Pons (tissue), 1 donor: ENCODE results near the gene SCGB2B2.
"Not testable (repeated sequence)": the region's sequence is repeated elsewhere in the genome, so short reads cannot be mapped to it uniquely, and the experiment has no call there.

Source experiments
- DNase-seq: peaks from one replicate; pipeline ENCODE4 v3.0.0-alpha.2; 2016; ENCODE audit warnings: low spot score

The SCGB2B2 gene

DNA sequence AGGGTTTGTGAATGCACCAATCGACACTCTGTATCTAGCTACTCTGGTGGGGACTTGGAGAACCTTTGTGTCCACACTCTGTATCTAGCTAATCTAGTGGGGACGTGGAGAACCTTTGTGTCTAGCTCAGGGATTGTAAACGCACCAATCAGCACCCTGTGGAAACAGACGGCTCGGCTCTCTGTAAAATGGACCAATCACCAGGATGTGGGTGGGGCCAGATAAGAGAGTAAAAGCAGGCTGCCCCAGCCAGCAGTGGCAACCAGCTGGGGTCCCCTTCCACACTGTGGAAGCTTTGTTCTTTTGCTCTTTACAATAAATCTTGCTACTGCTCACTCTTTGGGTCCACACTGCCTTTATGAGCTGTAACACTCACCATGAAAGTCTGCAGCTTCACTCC, 8.3 kb downstream of the SCGB2B2 start:
- not testable (repeated sequence) for DNase-seq

DNA sequence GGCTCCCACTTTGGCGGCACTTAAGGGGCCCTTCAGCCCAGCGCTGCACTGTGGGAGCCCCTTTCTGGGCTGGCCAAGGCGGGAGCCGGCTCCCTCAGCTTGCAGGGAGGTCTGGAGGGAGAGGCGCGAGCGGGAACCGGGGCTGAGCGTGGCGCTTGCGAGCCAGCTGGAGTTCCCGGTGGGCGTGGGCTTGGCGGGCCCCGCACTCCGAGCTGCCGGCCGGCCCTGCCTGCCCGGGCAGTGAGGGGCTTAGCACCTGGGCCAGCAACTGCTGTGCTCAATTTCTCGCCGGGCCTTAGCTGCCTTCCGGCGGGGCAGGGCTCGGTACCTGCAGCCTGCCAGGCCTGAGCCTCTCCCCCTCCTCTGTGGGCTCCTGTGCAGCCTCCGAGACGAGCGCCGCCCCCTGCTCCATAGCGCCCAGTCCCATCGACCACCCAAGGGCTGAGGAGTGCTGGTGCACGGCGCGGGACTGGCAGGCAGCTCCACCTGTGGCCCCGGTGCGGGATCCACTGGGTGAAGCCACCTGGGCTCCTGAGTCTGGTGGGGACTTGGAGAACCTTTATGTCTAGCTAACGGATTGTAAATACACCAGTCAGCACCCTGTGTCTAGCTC, 8.8 kb downstream of the SCGB2B2 start:
- DNase-seq: not testable (repeated sequence)

DNA sequence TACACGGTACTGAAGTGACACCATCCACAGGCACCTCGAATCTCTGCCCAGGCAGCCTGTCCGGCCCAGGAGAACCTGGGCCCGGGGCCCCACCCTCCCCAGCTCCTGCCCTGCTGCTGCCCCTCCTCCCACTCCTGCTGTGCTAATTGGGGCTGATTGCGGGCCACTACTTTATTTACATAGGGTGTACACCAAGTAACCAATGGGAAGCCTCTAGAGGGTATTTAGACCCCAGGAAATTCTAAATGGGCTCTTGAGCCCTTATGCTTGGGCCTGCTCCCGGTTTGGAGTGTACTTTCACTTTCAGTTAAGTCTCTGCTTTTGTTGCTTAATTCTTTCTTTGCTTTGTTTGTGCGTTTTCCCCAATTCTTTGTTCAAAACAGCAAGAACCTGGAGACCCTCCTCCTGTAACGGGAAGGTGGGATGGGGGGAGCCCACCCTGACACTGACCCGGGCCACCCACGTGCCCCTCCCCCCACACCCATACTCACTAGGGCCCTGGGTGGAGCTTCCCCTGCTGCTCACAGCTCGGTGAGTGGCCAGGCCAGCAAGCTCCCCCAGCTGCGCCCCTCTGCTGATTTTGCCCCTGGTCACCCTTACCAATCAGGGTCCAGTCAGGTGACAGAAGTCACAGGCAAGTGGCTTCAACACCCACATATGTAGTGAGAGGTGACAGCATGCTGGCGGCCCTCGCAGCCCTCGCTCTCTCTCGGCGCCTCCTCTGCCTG, 9.4 kb downstream of the SCGB2B2 start:
- DNase-seq: no peak

DNA sequence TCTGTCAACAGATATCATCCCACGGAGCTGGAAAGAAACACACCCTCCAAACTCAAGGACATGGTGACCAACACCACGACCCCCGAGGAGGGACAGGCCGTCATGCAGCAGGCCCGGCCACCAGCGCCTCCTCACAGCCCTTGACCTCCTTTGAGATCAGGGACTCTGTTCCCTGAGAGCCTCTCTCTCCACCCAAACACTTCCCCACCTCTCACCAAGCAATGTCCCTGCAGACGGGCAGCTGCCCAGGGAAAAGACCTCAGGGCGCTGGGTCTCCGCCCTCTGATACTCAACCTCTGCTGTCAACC, 10.0 kb downstream of the SCGB2B2 start:
- no peak for DNase-seq

GRCh38 chr19:34666200-34666957, 10.6 kb downstream of the SCGB2B2 start:
- no peak for DNase-seq

- DNase-seq: not testable (repeated sequence)
Measured at GRCh38 chr19:34665275-34665674, 11.7 kb downstream of the SCGB2B2 start.

- no peak for DNase-seq
Measured at GRCh38 chr19:34664870-34665269, 12.1 kb downstream of the SCGB2B2 start.

GRCh38 chr19:34664168-34664567, 12.8 kb downstream of the SCGB2B2 start:
- no peak for DNase-seq

- peak; percentile 42 for DNase-seq
Measured at GRCh38 chr19:34662919-34663318, 14.0 kb downstream of the SCGB2B2 start.

DNA sequence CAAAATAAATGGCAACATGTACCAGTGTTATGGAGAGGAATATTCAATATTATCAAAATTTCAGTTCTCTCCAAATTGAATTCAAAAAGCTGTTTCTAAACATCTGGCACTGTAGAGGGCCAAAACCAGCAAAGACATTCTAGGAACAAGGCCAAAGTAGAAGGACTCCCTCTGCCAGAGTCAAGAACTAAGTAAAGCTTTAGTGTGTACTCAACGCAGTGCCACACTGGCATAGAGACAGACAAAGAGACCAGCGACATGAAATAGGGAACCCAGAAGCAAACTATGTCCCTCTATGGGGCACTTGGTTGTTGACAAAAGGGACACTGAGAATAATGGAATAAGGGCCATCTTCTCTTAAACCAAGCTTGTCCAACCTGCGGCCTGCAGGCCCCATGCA, 15.6 kb downstream of the SCGB2B2 start:
- no peak for DNase-seq

GRCh38 chr19:34655651-34656050, 21.3 kb downstream of the SCGB2B2 start:
- no peak for DNase-seq

DNA sequence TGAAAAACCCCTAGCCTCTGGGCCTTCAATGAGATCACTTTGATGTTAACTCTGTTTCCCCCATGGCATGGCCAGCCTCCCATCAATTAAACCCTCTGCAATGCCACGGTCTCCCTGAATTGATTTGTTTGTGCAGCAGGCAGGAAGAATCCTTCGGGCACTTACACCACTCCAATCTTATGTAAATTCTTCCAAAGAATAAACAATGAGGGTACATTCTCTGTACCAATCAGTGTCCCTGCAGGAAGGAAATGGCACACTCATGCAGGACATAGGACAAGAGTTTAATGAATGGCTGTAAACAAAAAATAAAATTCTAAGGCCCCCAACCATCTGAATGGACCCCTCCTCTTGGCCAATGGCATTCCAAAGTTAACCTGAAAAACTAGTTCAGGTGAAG, 22.2 kb downstream of the SCGB2B2 start:
- no peak for DNase-seq

- no peak for DNase-seq
Measured at GRCh38 chr19:34651747-34652146, 25.2 kb downstream of the SCGB2B2 start.

GRCh38 chr19:34649886-34650543, 26.9 kb downstream of the SCGB2B2 start:
- DNase-seq: no peak

DNA sequence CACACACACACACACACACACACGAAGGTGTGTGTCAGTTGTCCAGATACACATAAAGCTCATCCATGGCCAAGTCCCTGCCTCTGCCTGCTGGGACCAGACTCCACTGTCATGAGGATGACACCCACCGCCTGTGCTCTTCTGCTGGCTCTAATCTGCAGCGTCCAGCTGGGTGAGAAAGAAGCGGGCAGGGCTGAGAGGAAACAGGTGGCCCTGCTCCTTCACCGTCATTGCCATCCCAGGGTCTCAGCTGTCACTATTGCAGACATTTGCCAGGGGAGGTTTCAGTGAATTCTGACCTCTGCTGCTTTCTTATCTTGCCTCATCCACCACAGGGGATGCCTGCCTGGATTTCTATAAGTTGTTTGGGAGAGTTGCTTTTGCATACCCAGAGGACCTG, 31.4 kb downstream of the SCGB2B2 start:
- no peak for DNase-seq

DNA sequence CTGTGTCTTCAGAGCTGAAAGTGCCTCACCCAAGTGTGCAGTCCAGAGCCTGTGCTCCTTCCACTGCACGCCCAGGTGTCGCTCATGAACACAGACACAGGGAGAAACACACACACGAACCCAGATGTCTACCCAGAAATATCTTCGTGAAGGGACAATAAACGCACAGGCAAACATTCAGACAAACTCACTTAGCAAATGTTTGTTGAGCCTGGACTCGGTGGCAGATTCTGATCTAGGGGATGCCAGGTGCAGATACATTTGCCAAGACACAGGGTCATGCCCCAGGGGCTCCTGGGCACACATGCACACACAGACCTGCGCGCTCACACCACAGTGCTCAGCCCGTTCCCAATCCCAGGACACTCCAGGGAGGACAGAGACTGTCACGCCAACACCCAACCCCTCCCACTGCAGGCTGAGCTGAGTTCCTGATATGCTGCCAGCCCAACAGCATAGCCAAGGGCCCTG, 31.9 kb downstream of the SCGB2B2 start:
- no peak for DNase-seq

GRCh38 chr19:34642241-34642640, 34.7 kb downstream of the SCGB2B2 start:
- no peak for DNase-seq

DNA sequence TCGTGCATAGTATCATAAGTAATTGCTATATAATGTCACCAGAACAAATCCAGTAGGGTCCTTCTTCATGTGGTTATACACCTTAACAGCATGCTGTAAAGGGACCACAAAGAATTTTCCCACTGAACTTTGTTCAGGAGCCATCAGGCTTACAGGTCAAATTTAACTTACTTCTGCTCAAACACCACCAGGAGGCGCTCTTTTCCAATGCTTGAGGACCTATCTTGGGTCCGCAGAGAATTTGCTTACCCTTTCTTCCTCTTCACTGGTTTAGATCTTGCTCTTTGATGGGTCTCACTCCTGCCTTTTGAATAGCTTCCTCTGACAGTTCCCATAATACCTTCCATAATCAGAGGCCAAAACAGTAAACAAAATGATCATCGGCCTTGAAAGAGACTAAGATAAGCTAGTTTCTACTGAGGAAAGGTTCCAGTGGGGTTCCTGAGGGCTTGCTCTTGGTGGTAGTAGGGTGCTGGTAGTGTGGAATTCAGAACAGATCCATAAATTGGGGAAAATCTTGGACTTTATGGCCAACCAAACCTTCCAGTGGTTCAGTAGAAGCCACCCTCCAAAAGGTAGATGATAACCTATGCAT, 37.4 kb downstream of the SCGB2B2 start:
- DNase-seq: peak; percentile 84

- no peak for DNase-seq
Measured at GRCh38 chr19:34633802-34634201, 43.2 kb downstream of the SCGB2B2 start.
